Dedifferentiated amniotic fluid mesenchymal stem cell (primary cell): ENCODE results near the gene IQUB.
A peak's percentile ranks its signal among the peaks of the same experiment; 100 is the strongest.
"Not testable (repeated sequence)": the region's sequence is repeated elsewhere in the genome, so short reads cannot be mapped to it uniquely, and the experiment has no call there.

Experiments
- DNase-seq: peaks from one replicate; pipeline ENCODE4 v3.0.0-alpha.2; 2016; ENCODE audit errors: extremely low spot score

Gene IQUB

GRCh38 chr7:123534383-123535260 is at the start of gene IQUB:
IQUB (minus strand) TSS chr7:123534595; CDS start chr7:123512340, 22,255 bp downstream.
- DNase-seq: peak; percentile 97

DNA sequence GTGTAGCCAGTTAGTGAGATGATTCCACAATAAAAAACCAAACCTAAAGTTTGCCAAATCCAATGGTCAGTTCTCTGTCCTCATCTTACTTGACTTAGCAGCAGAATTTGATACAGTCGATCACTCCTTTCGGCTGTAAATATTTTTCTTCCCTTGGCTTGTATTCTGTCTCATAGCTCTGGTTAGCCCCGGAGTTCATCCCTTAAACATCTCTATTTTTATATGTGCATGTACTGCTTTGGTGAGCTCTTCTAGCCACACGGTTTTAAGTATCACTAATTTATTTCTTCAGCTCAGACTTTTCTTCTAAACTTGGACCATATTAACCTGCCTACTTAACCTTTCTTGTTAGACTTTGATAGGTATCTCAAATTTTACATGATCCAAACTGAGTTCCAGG is 49.4 kb upstream of the IQUB start:
- no peak for DNase-seq

- DNase-seq: no peak
Observed at GRCh38 chr7:123581162-123581459, 46.7 kb upstream of the IQUB start.

GRCh38 chr7:123580406-123581161 is 46.2 kb upstream of the IQUB start:
- DNase-seq: peak; percentile 65

GRCh38 chr7:123579416-123579815 is 45.0 kb upstream of the IQUB start:
- DNase-seq: no peak

DNA sequence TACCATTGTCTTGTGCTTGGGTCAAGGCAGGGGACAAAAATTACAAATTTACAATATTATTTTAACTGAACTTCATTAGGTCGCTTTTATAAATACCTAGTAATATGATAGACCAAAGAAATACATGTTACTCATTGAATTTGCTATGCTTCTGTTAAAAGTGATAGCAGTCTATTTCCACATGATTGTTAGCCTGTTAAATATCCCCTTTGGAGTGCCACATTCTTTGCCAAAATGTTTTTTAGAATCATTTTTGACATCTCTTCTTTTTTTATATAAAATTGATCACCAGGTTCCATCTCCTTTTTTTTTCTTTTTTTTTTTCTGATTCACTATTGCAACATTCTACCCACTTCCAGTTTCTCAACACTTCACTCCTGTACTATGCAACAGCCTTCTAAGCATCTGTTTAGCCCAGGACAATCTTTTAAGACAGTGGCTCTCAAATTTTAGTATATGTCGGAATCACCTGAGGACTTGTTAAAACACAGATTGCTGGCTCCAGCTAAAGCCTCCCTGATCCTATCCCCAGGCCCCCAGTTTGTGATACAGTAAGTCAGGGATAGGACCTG is 39.6 kb upstream of the IQUB start:
- DNase-seq: no peak

- no peak for DNase-seq
Observed at GRCh38 chr7:123573341-123573740, 38.9 kb upstream of the IQUB start.

- DNase-seq: no peak
Observed at GRCh38 chr7:123571684-123572083, 37.3 kb upstream of the IQUB start.

GRCh38 chr7:123571187-123571586 is 36.8 kb upstream of the IQUB start:
- DNase-seq: no peak

DNA sequence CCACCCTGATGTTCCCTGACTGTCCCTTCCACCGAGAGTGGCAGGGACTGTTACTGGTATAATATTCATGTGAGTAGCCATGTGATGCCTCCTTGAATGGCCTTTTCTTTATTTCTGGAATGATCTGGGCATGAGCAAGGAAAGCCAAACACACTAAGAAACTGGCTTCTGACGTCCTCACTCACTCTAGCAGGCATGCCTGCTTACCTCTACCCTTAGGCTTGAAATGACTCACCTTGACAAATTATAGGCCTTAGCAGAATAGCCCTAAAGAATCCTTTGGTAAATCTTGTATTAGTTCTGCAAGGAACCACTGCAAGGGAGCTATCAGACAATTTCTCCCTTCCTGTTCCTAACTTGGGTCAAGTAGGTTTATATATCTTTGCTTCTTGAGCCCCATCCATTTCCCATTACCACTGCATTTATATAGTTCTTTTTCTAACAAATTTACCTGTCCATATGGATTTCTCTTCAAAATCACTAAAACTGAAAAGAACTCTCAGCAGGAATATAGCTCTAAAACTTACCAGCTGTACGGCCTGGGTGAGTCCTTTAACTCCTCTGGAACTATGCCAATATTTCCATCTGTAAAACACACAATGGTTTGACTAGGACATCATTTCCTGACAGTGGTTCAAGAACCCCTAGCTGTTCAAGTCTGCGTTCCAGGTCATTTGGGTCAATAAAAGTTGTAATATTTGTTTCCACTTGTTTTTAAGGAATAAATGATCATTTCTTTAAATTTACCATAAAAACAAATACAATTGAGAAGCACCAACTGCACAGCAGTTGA is 36.2 kb upstream of the IQUB start:
- DNase-seq: no peak

DNA sequence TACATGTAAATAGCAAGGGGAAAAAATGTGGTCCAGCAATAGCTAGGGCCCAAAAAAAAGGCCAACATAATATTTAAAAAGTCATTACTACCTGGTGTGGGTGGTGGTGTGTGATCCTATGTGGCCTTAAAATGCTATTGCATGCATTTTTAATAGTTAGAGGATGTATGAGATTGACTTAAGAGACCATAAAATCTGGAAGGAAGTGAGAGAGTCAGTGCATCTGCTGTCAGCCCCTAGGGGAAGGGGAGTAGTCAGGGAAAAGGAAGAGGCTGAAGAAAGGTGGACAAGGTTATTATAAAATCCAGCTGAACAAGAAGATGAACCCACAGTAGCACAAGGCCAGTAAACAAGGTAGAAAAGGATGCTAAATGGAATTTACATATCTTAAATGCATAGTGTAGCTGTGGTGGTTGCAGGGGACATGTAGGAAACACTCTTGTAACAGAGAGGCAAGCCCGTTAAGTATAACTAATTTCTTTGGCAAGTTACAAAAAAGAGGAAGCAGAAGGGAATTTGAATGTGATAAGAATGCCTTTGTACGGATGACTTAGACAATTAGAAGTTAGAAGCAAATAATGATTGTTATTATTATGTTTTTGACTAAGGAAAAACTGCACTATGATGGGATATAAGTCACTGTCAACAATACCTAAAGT is 35.1 kb upstream of the IQUB start:
- no peak for DNase-seq

DNA sequence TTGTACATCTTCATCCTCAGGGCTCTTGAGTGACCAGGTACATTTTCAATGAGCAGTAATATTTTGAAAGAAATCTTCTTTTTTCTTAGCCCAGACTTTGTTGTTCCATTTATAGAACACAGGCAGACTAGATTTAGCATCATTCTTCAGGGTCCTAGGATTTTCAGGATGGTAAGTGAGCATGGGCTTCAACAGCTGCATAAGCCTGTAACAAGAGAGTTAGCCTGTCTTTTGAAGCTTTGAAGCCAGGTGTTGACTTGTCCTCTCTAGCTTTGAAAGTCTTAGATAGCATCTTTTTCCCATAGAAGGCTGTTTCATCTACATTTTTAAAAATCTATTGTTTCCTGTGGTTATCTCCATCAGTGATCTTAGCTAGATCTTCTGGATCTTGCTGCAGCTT is 27.7 kb upstream of the IQUB start:
- DNase-seq: no peak

- no peak for DNase-seq
Observed at GRCh38 chr7:123558289-123558874, 24.0 kb upstream of the IQUB start.

DNA sequence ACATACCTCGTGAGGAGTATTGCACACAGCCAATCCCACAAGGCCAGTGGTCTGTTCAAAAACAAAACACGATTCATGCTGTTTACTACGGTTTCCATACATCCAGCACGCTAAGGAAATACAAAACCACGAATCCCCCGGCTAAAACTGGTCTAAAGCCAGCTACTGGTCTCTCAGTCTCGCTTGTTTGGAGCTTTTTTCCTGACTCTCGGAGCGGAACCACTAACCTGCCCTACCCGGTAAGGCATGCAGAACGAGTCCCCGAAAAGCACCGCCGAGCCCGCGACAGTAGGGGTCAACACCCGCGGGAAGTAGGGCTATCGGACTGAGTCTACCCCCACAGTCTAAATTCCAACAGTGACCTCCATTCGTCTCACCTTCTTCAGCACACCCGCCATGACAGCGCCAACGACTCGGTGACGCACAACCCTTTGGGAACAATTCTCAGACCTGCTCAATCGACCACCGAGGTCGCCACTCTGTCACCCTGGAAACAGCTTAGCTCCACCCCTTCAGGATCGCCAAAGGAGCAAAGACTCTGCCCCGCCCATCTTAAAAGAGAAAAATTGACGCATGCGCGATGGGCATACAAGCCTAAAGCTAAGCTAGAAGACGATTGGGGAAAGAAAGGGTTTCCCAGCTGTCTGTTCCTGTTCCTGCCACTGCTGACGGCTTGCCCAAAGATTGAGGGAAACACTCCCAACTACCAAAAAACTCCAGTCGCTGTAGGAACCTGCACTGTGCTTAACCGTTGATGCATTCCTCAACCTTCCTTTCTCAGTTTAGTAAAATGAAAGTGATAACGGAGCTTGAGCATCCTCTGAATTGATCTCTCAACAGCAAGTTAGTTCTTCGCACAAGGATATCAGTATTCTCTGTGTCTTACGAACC is 23.2 kb upstream of the IQUB start, which contains the start of gene NDUFA5:
NDUFA5 (minus strand) TSS at position 421 of the 891 bp plus-strand sequence; CDS start at position 398, 23 bp downstream.
- DNase-seq: peak; percentile 99

DNA sequence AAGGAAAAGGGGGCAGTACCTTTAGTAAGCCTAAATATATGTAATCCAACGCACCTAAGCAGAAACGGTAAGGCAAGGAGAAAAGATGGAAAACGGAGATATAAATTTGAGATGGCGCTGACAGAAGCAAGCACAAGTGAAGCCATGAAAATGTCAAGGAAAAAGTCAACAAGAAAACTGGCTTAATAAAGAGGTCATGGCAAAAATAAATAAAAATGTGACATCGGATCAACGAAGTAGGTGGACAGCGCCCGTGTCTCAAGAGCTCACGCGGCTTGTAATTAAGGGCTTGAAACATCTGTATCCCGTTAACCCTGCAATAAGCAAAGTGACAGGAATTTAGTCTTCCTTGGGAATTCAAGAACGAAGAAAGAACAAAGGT is 22.6 kb upstream of the IQUB start:
- no peak for DNase-seq

- no peak for DNase-seq
Observed at GRCh38 chr7:123555484-123555883, 21.1 kb upstream of the IQUB start.

- DNase-seq: no peak
Observed at GRCh38 chr7:123553159-123553558, 18.8 kb upstream of the IQUB start.

- DNase-seq: no peak
Observed at GRCh38 chr7:123552641-123553040, 18.2 kb upstream of the IQUB start.

GRCh38 chr7:123552134-123552533 is 17.7 kb upstream of the IQUB start:
- DNase-seq: not testable (repeated sequence)

DNA sequence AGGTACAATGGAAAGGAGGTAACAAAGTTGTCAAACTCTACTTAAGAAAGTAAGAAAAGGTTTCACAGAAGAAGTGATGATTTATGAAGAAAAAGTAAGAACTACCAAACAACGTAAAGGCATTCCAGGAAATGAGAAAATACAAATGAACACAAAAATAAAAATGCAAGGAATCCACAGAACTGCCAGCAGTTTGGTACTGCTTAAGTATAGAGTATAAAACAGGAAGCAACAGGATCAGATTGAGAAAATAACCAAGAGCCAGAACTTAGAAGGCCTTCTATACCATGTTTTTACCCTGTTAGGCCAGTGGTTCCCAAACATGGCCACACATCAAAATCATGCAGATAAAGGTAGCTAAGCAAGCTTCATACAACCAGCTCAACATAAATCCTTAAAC is 14.0 kb upstream of the IQUB start:
- DNase-seq: no peak
